Mammary epithelial cell (primary cell): ENCODE data around the gene TBXAS1.

Source experiments
- EZH2 ChIP-seq: IDR thresholded peaks from 2 replicates; pipeline ENCODE4 v1.6.1; 2012; ENCODE audit warnings: low read length, inconsistent platforms, borderline replicate concordance
- TF ChIP-seq, protein P1 (sequence below), 2 donors: IDR thresholded peaks in 1 of 2; conservative IDR thresholded peaks in 1 of 2; 2 replicates each; pipeline ENCODE4 v1.5.1; 2011 to 2012; ENCODE audit warnings: inconsistent platforms in 2 of 2, low read length in 2 of 2, mild to moderate bottlenecking in 2 of 2, control low read depth in 1 of 2, low read depth in 1 of 2; ENCODE audit not compliant: insufficient read depth in 1 of 2; ENCODE audit errors: extremely low read depth in 1 of 2

GRCh38 chr7:139947021-139947420 is 118.0 kb downstream of the TBXAS1 start:
- no peak for TF ChIP-seq EZH2
- TF ChIP-seq, protein P1, sequence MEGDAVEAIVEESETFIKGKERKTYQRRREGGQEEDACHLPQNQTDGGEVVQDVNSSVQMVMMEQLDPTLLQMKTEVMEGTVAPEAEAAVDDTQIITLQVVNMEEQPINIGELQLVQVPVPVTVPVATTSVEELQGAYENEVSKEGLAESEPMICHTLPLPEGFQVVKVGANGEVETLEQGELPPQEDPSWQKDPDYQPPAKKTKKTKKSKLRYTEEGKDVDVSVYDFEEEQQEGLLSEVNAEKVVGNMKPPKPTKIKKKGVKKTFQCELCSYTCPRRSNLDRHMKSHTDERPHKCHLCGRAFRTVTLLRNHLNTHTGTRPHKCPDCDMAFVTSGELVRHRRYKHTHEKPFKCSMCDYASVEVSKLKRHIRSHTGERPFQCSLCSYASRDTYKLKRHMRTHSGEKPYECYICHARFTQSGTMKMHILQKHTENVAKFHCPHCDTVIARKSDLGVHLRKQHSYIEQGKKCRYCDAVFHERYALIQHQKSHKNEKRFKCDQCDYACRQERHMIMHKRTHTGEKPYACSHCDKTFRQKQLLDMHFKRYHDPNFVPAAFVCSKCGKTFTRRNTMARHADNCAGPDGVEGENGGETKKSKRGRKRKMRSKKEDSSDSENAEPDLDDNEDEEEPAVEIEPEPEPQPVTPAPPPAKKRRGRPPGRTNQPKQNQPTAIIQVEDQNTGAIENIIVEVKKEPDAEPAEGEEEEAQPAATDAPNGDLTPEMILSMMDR (conservative IDR thresholded peaks at IDR 0.05 in 1 of 2, IDR thresholded peaks at IDR 0.05 in 1 of 2; ENCODE audit: extremely low read depth in 1 of 2, insufficient read depth in 1 of 2, low read depth in 1 of 2, low read length in 2 of 2) = no peak
